Stimulated activated CD8-positive, alpha-beta memory T cell treated with anti-CD3 and anti-CD28 coated beads, Interleukin-7, amount 100 ng/mL, for 1 hour (primary cell): ENCODE measurements around the gene ABCC4.
"Not testable (repeated sequence)": the region's sequence is repeated elsewhere in the genome, so short reads cannot be mapped to it uniquely, and the experiment has no call there.

Source experiments
- DNase-seq, 2 donors: peaks; one replicate each; pipeline ENCODE4 v3.0.0-alpha.2; 2020; ENCODE audit warnings: low read depth in 2 of 2

Gene ABCC4

GRCh38 chr13:95229855-95230254 lies 71.4 kb downstream of the ABCC4 start:
- no peak for DNase-seq

- no peak for DNase-seq
These were observed 73.1 kb downstream of the ABCC4 start for GRCh38 chr13:95228130-95228529.

- no peak for DNase-seq
These were observed 74.1 kb downstream of the ABCC4 start for GRCh38 chr13:95226932-95227695.

- DNase-seq = no peak
These were observed 74.8 kb downstream of the ABCC4 start for GRCh38 chr13:95226476-95226875.

GRCh38 chr13:95226050-95226449 lies 75.2 kb downstream of the ABCC4 start:
- no peak for DNase-seq

GRCh38 chr13:95224064-95224463 lies 77.2 kb downstream of the ABCC4 start:
- DNase-seq = no peak

GRCh38 chr13:95222733-95223018 lies 78.6 kb downstream of the ABCC4 start:
- DNase-seq = no peak

GRCh38 chr13:95221971-95222732 lies 79.1 kb downstream of the ABCC4 start:
- DNase-seq = no peak

- DNase-seq = no peak
These were observed 80.6 kb downstream of the ABCC4 start for GRCh38 chr13:95220611-95221010.

- no peak for DNase-seq
These were observed 83.1 kb downstream of the ABCC4 start for GRCh38 chr13:95217920-95218830.

GRCh38 chr13:95216182-95216581 lies 85.1 kb downstream of the ABCC4 start:
- no peak for DNase-seq

- no peak for DNase-seq
These were observed 88.0 kb downstream of the ABCC4 start for GRCh38 chr13:95212983-95213850.

- no peak for DNase-seq
These were observed 92.1 kb downstream of the ABCC4 start for GRCh38 chr13:95209109-95209508.

GRCh38 chr13:95207769-95208366 lies 93.4 kb downstream of the ABCC4 start:
- DNase-seq = no peak

- no peak for DNase-seq
These were observed 95.1 kb downstream of the ABCC4 start for GRCh38 chr13:95206116-95206515.

GRCh38 chr13:95204231-95204765 lies 97.0 kb downstream of the ABCC4 start:
- DNase-seq = no peak

- no peak for DNase-seq
These were observed 99.2 kb downstream of the ABCC4 start for GRCh38 chr13:95201814-95202651.

- DNase-seq = not testable (repeated sequence)
These were observed 100.8 kb downstream of the ABCC4 start for GRCh38 chr13:95200386-95200957.

GRCh38 chr13:95199896-95200295 lies 101.4 kb downstream of the ABCC4 start:
- DNase-seq = no peak
